SK-N-SH (cell line): ENCODE data around the gene TBL3. TPM values are rescaled to one million over a fixed set of nuclear protein-coding genes. Genes with fewer than 3 reads are reported as not detected.

Experiments
- CTCF ChIA-PET: fragments of 300-600, 350-600 bp; formaldehyde crosslinking; extraction: SDS; loops from one replicate; lab custom pipeline; 2021; lab: Yijun Ruan, JAX
- POLR2A ChIA-PET: fragments of 350-600 bp; sonication (Branson Sonifier 250); formaldehyde crosslinking; extraction: SDS; loops from one replicate; lab custom pipeline; 2020; ENCODE audit warnings: antibody characterized with exemption, inconsistent platforms; lab: Yijun Ruan, JAX
- DNase-seq: peaks from one replicate; pipeline ENCODE4 v3.0.0; 2012
- H2AFZ ChIP-seq: fragments of 200-600 bp; sonication (generic); 2 replicates; pipeline ENCODE4 v1.8.1; 2016; ENCODE audit warnings: antibody characterized with exemption, mild to moderate bottlenecking, low read depth
- H3F3A ChIP-seq: fragments of 200-600 bp; sonication (generic); replicated peaks from 2 replicates; pipeline ENCODE3; 2016; ENCODE audit warnings: antibody characterized with exemption, mild to moderate bottlenecking; ENCODE audit not compliant: insufficient read depth
- H3K27ac ChIP-seq, 2 experiments: fragments of 200-500 bp in 1 of 2; fragments of 200-600 bp in 1 of 2; sonication (Bioruptor generic) in 1 of 2; sonication (generic), shearing (Covaris generic) in 1 of 2; 2 replicates each; pipeline versions ENCODE4 v1.5.1 to v1.6.1; 2014 to 2016; ENCODE audit warnings: low read depth in 2 of 2, inconsistent platforms in 1 of 2, low read length in 1 of 2, mild to moderate bottlenecking in 1 of 2, mixed read lengths in 1 of 2
- H3K27me3 ChIP-seq: fragments of 200-600 bp; sonication (generic), shearing (Covaris generic); 2 replicates; pipeline ENCODE4 v1.6.1; 2016; ENCODE audit warnings: mixed run types; ENCODE audit not compliant: insufficient read depth
- H3K36me3 ChIP-seq, 2 experiments: fragments of 200-500 bp in 1 of 2; fragments of 200-600 bp in 1 of 2; sonication (Bioruptor generic) in 1 of 2; sonication (generic) in 1 of 2; replicated peaks in 1 of 2; 2 replicates each; pipeline versions ENCODE3 to v1.5.1; 2014 to 2016; ENCODE audit warnings: low read length in 1 of 2, mild to moderate bottlenecking in 1 of 2; ENCODE audit not compliant: insufficient read depth in 2 of 2, control insufficient read depth in 1 of 2
- H3K4me1 ChIP-seq, 2 experiments: fragments of 200-500 bp in 1 of 2; fragments of 200-600 bp in 1 of 2; sonication (Bioruptor generic) in 1 of 2; sonication (generic), shearing (Covaris generic) in 1 of 2; 2 replicates each; pipeline versions ENCODE4 v1.5.1 to v1.6.1; 2014 to 2016; ENCODE audit warnings: low read depth in 1 of 2, low read length in 1 of 2, mixed run types in 1 of 2; ENCODE audit not compliant: insufficient read depth in 2 of 2, control insufficient read depth in 1 of 2
- H3K4me2 ChIP-seq: fragments of 200-600 bp; sonication (generic), shearing (Covaris generic); 2 replicates; pipeline ENCODE4 v1.6.1; 2017; ENCODE audit warnings: mixed run types
- H3K4me3 ChIP-seq, 2 experiments: fragments of 200-500 bp in 1 of 2; fragments of 200-600 bp in 1 of 2; sonication (Bioruptor generic) in 1 of 2; sonication (generic), shearing (Covaris generic) in 1 of 2; 2 replicates each; pipeline versions ENCODE4 v1.5.1 to v1.8.1; 2014 to 2016; ENCODE audit warnings: low read depth in 2 of 2, inconsistent platforms in 1 of 2, low read length in 1 of 2, mild to moderate bottlenecking in 1 of 2, mixed read lengths in 1 of 2, moderate library complexity in 1 of 2
- H3K79me2 ChIP-seq: fragments of 200-600 bp; sonication (generic); 2 replicates; pipeline ENCODE4 v1.8.1; 2017; ENCODE audit warnings: mild to moderate bottlenecking; ENCODE audit not compliant: insufficient read depth
- H3K9ac ChIP-seq: fragments of 200-600 bp; sonication (generic); 2 replicates; pipeline ENCODE4 v1.6.1; 2017; ENCODE audit warnings: mixed run types
- H3K9me2 ChIP-seq: fragments of 200-600 bp; sonication (generic); 2 replicates; pipeline ENCODE4 v1.6.1; 2017; ENCODE audit warnings: mixed run types
- H3K9me3 ChIP-seq: fragments of 200-600 bp; sonication (generic); 2 replicates; pipeline ENCODE4 v1.6.1; 2017; ENCODE audit warnings: mixed run types, mild to moderate bottlenecking, moderate library complexity
- H4K20me1 ChIP-seq: fragments of 200-600 bp; sonication (generic); 2 replicates; pipeline ENCODE4 v1.6.1; 2017; ENCODE audit warnings: mild to moderate bottlenecking, mixed run types; ENCODE audit not compliant: insufficient read depth
- CHD2 ChIP-seq: fragments of 150-350 bp; IDR thresholded peaks from 2 replicates; pipeline ENCODE4 v1.6.1; 2018; ENCODE audit warnings: low read length; ENCODE audit not compliant: partially characterized antibody
- EP300 ChIP-seq, 2 experiments: IDR thresholded peaks; 2 replicates each; pipeline versions ENCODE4 v1.4.0 to v1.6.1; 2012; ENCODE audit warnings: borderline replicate concordance in 1 of 2, low read depth in 1 of 2, low read length in 1 of 2
- JUND ChIP-seq: IDR thresholded peaks from 2 replicates; pipeline ENCODE4 v1.4.0; 2012
- NFIC ChIP-seq: IDR thresholded peaks from 2 replicates; pipeline ENCODE4 v1.4.0; 2012; ENCODE audit warnings: borderline replicate concordance
- PBX3 ChIP-seq: IDR thresholded peaks from 2 replicates; pipeline ENCODE4; 2012
- POLR2AphosphoS5 ChIP-seq: IDR thresholded peaks from 2 replicates; pipeline ENCODE4 v1.6.1; 2012; ENCODE audit warnings: low read depth, low read length
- RAD21 ChIP-seq: IDR thresholded peaks from 2 replicates; pipeline ENCODE4 v1.6.1; 2012; ENCODE audit warnings: mild to moderate bottlenecking, low read length
- RFX5 ChIP-seq: IDR thresholded peaks from 2 replicates; pipeline ENCODE4 v1.6.1; 2012; ENCODE audit warnings: mild to moderate bottlenecking, improper control_type of control experiment, low read length
- ZBTB33 ChIP-seq: IDR thresholded peaks from 2 replicates; pipeline ENCODE4 v1.4.0; 2012; ENCODE audit warnings: low read depth, borderline replicate concordance
- WGBS: methylation state at CpG from one replicate; pipeline ENCODE4 v1.1.6; 2017; ENCODE audit warnings: low lambda C conversion rate; 5-methylcytosine and 5-hydroxymethylcytosine counted together
- polyA plus RNA-seq, 3 experiments: library from polyadenylated mRNA; depleted of rRNA; stranded (reverse); fragments of >200 nt; gene quantifications; 2 replicates each; pipeline ENCODE4 v1.2.3, GENCODE V29; 2012

TBL3 gene
- polyA plus RNA-seq, 1 of the 3 experiments (the other 2 are of a cell fraction) = 37.1 TPM

GRCh38 chr16:1998360-1998835, 26.5 kb downstream of the TBL3 start:
- Histone ChIP-seq H3K27ac (no peak overlapping the region), H4K20me1 (peaks cover 15% of the 10 kb centered on the region), H3K4me1 (peaks cover 0 to under 1% of the 10 kb centered on the region in 2 experiments; a peak in 1 of 4 replicates), H3K9me2 (no peaks in the 10 kb centered on the region), H3K9me3 (no peaks in the 10 kb centered on the region), H3K4me3 (no peak overlapping the region), H3K27me3 (no peaks in the 10 kb centered on the region), H3K36me3 (peaks cover 8 to 56% of the 10 kb centered on the region in 2 experiments), H3K4me2 (no peak overlapping the region), H3F3A (peaks cover 18% of the 10 kb centered on the region), H2AFZ (no peak overlapping the region), H3K9ac (no peak overlapping the region), H3K79me2 (peaks cover 16% of the 10 kb centered on the region; the same call in 1 of the 2 replicates)
- CTCF ChIA-PET = interaction anchor here (1.5 to 3.8 kb wide), 2 partner anchors 9 to 142 kb away, joined by 4 to 11 read pairs; partner anchors contain the start of gene SYNGR3
- POLR2A ChIA-PET = interaction anchor here (0.6 to 1.2 kb wide), 2 partner anchors 10 to 130 kb away, joined by 3 to 4 read pairs; no protein-coding TSS in a partner anchor
- no peak for TF ChIP-seq EP300 (IDR thresholded peaks at IDR 0.05; ENCODE audit: borderline replicate concordance in 1 of 2, low read depth in 1 of 2, low read length in 1 of 2)
- no peak for TF ChIP-seq ZBTB33
- no peak for TF ChIP-seq JUND
- TF ChIP-seq RFX5 = no peak
- no peak for DNase-seq
- WGBS = 83% methylated on average over 5 of the region's 27 CpGs

- no peak overlapping the region for H3K27ac ChIP-seq
- H3K9ac ChIP-seq = no peak overlapping the region
- no peak overlapping the region for H3K4me2 ChIP-seq
- H3K36me3 ChIP-seq = peaks cover 8 to 58% of the 10 kb centered on the region in 2 experiments
- no peak for DNase-seq
- no peak overlapping the region for H3K4me3 ChIP-seq
- peaks cover 2 to 7% of the 10 kb centered on the region in 2 experiments; a peak in 1 of 4 replicates for H3K4me1 ChIP-seq
- no peaks in the 10 kb centered on the region for H3K27me3 ChIP-seq
- no peaks in the 10 kb centered on the region for H3K9me2 ChIP-seq
- H3F3A ChIP-seq = peaks cover 19% of the 10 kb centered on the region
- peaks cover 22% of the 10 kb centered on the region; the same call in 1 of the 2 replicates for H3K79me2 ChIP-seq
- TF ChIP-seq NFIC (no peak), RAD21 (no peak), CHD2 (no peak), PBX3 (no peak), POLR2AphosphoS5 (no peak), ZBTB33 (no peak)
- H3K9me3 ChIP-seq = no peaks in the 10 kb centered on the region
- no peak overlapping the region for H2AFZ ChIP-seq
- ChIA-PET CTCF (interaction anchor here (1.0 to 1.5 kb wide), 3 partner anchors 9 to 141 kb away, joined by 3 to 4 read pairs (median 4); partner anchors contain the start of gene SYNGR3), POLR2A (interaction anchor here (1.2 kb wide), 1 partner anchor 9 kb away, joined by 3 read pairs; no protein-coding TSS in a partner anchor)
- peaks cover 23% of the 10 kb centered on the region for H4K20me1 ChIP-seq
- 87% methylated on average over 9 of the region's 39 CpGs for WGBS
Measured at GRCh38 chr16:1998852-1999801, 27.3 kb downstream of the TBL3 start.
